ENCODE measurements around the gene RAD51B.

Gene RAD51B

GRCh38 chr14:68574461-68574860, 754.9 kb downstream of the RAD51B start:
- DNase-seq = no peak

GRCh38 chr14:68574906-68575305, 755.3 kb downstream of the RAD51B start:
- DNase-seq = no peak

- no peak for DNase-seq
These were observed 755.8 kb downstream of the RAD51B start for GRCh38 chr14:68575426-68575825.

GRCh38 chr14:68576031-68576430, 756.5 kb downstream of the RAD51B start:
- no peak for DNase-seq

DNA sequence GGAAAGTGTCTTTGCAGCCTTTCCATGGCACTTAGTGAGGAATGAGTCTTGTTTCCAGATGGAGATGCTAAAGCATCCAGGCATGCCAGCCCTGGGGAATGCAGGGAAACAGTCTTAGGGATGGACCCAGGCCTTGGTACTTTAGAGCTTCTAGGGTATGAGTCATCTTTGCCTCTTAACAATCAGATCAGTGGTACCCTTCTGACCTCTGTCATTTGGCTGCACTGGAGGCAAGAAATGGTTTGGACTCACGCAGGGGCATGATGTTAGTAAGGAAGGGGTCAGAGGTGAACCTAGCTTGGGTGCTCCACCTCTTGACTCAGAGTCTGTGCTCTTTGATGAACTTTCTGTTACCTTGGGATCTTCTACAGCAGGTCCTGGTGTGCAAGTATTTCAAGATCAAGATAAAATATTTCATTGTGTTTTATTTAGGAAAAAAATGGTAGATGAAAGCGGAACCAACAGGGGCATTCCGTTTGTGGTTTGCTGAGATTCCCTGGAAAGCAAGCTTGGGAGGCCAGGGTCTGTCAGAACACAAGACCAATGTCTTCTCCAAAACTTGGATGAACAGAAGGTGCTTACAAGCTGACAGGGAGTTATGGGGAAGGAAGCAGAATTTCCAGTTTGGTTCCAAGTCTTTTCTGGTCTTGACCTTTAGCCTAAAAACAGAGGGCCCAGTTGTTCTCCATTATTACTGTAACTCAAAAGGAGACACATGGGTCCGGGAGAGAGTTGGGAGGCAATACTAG, 757.1 kb downstream of the RAD51B start:
- DNase-seq = no peak

GRCh38 chr14:68577802-68578541, 758.4 kb downstream of the RAD51B start:
- DNase-seq = peak; percentile 96

- no peak for DNase-seq
These were observed 759.0 kb downstream of the RAD51B start for GRCh38 chr14:68578597-68578996.

- no peak for DNase-seq
These were observed 760.6 kb downstream of the RAD51B start for GRCh38 chr14:68580096-68580645.

- DNase-seq = no peak
These were observed 761.1 kb downstream of the RAD51B start for GRCh38 chr14:68580671-68581070.

GRCh38 chr14:68583548-68584280, 764.1 kb downstream of the RAD51B start:
- DNase-seq = no peak

- no peak for DNase-seq
These were observed 765.2 kb downstream of the RAD51B start for GRCh38 chr14:68584786-68585185.

GRCh38 chr14:68585690-68586089, 766.1 kb downstream of the RAD51B start:
- no peak for DNase-seq

GRCh38 chr14:68586896-68587751, 767.5 kb downstream of the RAD51B start:
- DNase-seq = no peak

GRCh38 chr14:68587931-68588330, 768.4 kb downstream of the RAD51B start:
- no peak for DNase-seq

DNA sequence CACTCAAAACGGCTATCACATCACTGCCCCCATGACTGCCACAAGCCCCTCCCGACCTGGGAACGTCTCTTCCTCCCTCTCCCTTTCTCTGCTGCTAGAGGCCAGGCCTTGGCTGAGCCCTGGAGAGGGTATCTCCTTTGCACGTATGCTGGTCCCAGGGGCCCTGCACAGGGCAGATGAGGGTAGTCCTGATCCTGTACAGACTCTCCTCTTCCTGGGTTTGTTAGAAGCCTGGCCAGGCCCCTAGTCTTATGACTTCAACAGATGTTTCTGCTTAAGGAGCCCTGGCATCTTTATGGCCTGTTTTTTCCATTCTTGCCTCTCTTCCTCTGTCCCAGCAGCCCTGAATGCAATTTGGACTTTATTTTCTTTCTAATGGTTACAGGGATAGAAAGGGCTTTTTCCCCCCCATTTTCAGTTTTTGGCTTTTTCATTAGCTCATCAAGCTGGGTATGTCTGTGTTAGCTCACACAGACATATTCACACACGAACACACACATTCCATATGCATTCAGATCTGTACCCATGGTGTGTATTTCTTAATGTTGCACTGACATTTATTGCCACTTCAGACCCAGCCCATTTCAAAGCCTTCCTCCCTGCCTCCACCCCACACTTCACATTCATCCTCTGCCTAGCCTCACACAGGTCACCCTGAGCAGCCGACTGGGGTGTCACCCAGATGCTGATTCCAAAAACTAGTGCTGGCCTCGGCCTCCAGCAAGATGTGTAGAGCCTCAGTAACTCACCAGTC, 770.0 kb downstream of the RAD51B start:
- DNase-seq = no peak

- no peak for DNase-seq
These were observed 770.6 kb downstream of the RAD51B start for GRCh38 chr14:68590201-68590522.

DNA sequence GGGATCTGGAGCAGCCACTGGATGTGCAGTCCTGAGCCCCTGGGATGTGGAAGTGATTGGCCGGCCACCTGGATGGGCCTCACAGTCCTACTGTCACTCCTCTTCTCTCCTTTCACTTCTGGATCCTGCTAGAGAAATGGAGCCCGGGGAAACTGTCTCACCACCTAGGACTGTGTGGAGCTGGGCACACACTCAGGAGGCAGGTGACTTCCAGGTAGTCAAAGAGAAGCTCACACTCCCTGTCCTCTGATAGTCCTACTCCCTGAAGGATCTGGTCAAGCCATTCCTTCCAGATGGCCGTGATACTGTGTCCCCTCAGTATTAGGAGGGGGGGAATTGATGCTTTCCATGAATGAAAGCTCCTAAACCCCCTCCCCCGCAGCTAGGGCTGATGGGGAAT, 772.2 kb downstream of the RAD51B start:
- DNase-seq = no peak

GRCh38 chr14:68592948-68593556, 773.5 kb downstream of the RAD51B start:
- DNase-seq = no peak

DNA sequence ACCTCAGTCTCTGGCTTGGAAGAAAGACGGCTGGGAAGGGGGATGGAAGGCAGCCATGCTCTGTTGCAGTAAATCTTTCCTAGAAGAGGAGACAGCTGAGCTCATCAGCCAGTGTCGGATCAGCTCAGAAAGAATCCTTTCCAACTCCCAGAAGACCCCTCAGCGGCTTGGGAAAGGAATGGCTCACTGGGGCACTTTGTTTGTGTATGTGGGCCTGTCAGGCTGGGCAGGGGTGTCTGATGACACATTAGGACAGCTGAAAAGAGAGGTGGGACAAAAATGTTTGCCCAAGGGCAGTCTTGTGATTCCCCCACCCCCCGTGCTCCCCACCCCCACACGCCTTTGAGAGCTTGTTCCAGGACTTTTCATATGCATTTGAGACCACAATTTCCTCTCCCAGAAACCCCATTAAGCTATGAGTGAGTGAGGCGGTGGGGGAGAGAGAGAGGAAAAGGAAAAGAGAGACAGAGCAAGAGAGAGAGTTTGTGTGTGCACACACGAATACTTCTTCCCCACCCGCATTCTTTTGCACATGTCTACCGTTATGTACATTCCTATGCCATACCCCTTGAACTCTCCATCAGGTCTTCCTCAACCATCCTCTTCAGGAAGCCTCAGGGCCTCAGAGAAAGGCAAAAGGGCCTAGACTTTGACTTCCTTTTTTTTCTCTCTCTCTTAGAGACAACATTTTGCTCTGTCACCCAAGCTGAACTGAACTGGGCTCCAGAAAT, 774.4 kb downstream of the RAD51B start:
- peak; percentile 74 for DNase-seq

- DNase-seq = no peak
These were observed 775.3 kb downstream of the RAD51B start for GRCh38 chr14:68594737-68595380.

Data from MV-4-11 (cell line).